ENCODE measurements around the gene LDLR. TPM values are rescaled to one million over a fixed set of nuclear protein-coding genes. Genes with fewer than 3 reads are reported as not detected.
"Not testable (repeated sequence)": the region's sequence is repeated elsewhere in the genome, so short reads cannot be mapped to it uniquely, and the experiment has no call there.

The LDLR gene
- total RNA-seq, 1 donor from 2014 or later, result 8.2 TPM

DNA sequence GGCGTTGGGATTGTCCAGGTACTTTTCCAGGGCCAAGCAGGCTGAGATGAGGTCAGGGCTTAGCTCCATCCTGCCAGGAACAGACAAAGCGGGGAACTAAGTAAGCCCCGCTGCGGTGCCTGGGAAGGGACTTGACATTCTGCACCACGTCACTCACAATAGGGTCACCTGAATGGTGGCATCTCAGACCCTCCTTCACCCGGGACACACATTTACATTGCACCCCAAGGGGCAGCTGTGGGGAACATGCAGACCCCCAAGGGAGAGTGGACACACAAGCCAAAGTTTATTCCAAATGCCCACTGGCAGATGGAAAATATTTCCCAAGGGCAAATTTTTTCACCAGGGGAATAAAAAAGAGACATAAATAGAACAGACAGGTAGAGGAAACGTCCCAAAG is 86.7 kb downstream of the LDLR start:
- Histone ChIP-seq H3K4me1 (peaks cover 26% of the 10 kb centered on the region), H3K36me3 (peaks cover 80% of the 10 kb centered on the region), H3K27ac (replicated peaks) (no peak overlapping the region), H3K27me3 (ENCODE audit: low read depth) (no peaks in the 10 kb centered on the region), H3K4me3 (no peak overlapping the region), H3K9me3 (replicated peaks) (no peaks in the 10 kb centered on the region)
- intact Hi-C loops (cut with micrococcal nuclease), result no loop called here
- TF ChIP-seq, protein P1, sequence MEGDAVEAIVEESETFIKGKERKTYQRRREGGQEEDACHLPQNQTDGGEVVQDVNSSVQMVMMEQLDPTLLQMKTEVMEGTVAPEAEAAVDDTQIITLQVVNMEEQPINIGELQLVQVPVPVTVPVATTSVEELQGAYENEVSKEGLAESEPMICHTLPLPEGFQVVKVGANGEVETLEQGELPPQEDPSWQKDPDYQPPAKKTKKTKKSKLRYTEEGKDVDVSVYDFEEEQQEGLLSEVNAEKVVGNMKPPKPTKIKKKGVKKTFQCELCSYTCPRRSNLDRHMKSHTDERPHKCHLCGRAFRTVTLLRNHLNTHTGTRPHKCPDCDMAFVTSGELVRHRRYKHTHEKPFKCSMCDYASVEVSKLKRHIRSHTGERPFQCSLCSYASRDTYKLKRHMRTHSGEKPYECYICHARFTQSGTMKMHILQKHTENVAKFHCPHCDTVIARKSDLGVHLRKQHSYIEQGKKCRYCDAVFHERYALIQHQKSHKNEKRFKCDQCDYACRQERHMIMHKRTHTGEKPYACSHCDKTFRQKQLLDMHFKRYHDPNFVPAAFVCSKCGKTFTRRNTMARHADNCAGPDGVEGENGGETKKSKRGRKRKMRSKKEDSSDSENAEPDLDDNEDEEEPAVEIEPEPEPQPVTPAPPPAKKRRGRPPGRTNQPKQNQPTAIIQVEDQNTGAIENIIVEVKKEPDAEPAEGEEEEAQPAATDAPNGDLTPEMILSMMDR (IDR thresholded peaks at IDR 0.05; ENCODE audit: borderline replicate concordance), result no peak
- no peak for DNase-seq

DNA sequence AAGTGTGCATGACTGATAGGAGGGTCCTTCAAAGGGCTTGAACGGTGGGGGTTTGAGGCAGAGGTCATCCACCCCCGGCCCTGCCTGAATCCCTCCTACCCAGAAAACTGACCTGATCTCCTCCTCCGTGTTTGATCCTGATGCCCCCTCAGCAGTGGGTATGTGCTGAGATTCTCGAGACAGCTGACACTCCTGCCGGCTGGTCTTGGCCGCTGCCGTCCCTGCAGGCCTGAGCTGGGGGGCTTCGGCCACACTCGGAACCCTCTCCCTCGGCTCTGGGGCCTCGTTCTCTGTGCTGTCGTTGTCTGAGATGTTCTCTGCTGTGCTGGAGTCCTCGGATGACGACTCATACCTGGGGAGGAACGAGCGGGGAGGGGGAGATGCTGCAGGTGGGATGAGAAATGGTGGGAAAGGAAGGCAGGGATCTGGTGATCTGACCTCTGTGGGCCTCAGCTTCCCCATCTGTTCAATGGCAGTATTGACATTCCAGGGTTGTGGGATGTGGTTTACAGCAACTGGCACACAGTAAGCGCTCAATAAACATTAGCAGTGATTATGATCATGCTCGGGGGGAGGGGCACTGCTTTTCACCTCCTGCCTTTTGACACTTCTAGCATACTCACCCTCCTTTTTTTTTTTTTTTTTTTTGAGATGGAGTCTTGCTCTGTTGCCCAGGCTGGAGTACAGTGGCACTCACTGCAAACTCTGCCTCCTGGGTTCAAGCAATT is 87.4 kb downstream of the LDLR start:
- Histone ChIP-seq H3K27ac (replicated peaks) (no peak overlapping the region), H3K9me3 (replicated peaks) (no peaks in the 10 kb centered on the region), H3K4me3 (no peak overlapping the region), H3K4me1 (peaks cover 26% of the 10 kb centered on the region), H3K36me3 (peaks cover 73% of the 10 kb centered on the region), H3K27me3 (ENCODE audit: low read depth) (no peaks in the 10 kb centered on the region)
- DNase-seq, result no peak
- TF ChIP-seq, protein P1 (IDR thresholded peaks at IDR 0.05; ENCODE audit: borderline replicate concordance), result no peak
- intact Hi-C loops (cut with micrococcal nuclease), result no loop called here

DNA sequence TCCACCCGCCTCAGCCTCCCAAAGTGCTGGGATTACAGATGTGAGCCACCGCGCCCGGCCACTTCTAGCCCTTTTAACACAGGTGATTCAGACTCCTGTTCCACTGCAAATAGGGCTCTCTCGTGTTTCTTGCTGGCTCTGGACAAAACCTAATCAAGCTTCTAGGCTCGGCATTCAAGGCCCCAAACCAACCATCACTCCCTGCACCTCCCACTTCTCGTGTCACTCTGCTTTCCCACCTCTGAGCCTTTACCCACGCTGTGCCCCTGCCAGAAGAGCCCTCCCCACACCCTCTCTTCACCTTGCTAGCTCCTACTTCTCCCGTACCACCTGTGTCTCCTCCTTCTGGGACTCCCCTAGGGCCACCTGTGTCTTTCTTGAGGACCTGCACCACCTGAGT is 88.3 kb downstream of the LDLR start:
- H3K4me1 ChIP-seq, result peaks cover 26% of the 10 kb centered on the region
- intact Hi-C loops (cut with micrococcal nuclease), result no loop called here
- H3K27ac ChIP-seq (replicated peaks), result peak overlapping the region; percentile 66
- H3K4me3 ChIP-seq, result no peak overlapping the region
- no peak for DNase-seq
- no peaks in the 10 kb centered on the region for H3K9me3 ChIP-seq (replicated peaks)
- no peaks in the 10 kb centered on the region for H3K27me3 ChIP-seq (ENCODE audit: low read depth)
- TF ChIP-seq, protein P1 (IDR thresholded peaks at IDR 0.05; ENCODE audit: borderline replicate concordance), result no peak
- peaks cover 72% of the 10 kb centered on the region for H3K36me3 ChIP-seq

DNA sequence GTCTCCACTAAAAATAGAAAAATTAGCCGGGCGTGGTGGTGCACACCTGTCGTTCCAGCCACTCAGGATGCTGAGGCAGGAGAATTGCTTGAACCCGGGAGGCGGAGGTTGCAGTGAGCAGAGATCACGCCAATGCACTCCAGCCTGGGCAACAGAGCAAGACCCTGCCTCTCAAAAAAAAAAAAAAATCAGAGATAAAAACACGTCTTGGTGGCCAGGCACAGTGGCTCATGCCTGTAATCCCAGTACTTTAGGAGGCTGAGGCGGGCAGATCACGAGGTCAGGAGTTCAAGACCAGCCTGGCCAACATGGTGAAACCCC is 89.8 kb downstream of the LDLR start:
- peaks cover 31% of the 10 kb centered on the region for H3K4me1 ChIP-seq
- H3K9me3 ChIP-seq (replicated peaks); H3K4me3 ChIP-seq; H3K27me3 ChIP-seq (ENCODE audit: low read depth); intact Hi-C loops (cut with micrococcal nuclease); DNase-seq: not testable (repeated sequence)
- peak overlapping the region; percentile 66 for H3K27ac ChIP-seq (replicated peaks)
- peaks cover 72% of the 10 kb centered on the region for H3K36me3 ChIP-seq

DNA sequence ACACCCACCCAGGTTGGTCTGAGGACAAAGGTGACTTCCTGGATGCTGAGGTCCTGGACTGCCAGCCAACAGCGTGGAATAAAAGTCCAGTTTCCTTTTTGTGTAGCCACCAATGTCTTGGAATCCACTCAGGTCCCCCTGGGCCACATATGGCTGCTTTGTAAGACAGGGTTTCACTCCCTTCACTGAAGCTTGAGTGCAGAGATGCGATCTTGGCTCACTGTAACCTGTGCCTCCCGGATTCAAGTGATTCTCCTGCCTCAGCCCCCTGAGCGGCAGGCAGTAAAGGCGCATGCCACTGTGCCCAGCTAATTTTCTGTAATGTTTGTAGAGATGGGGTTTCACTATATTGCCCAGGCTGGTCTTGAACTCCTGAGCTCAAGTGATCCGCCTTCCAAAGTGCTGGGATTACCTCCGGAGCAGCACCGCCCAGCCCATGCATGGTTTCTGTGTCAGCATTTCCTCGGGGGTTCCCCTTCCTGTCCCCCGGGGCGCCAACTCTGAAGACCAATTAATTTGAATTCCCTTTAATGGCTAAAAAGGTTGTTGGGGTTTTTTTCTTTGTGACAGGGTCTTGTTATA is 90.5 kb downstream of the LDLR start:
- DNase-seq, result no peak
- Histone ChIP-seq H3K27ac (replicated peaks) (peak overlapping the region; percentile 66), H3K27me3 (ENCODE audit: low read depth) (no peaks in the 10 kb centered on the region), H3K36me3 (peaks cover 72% of the 10 kb centered on the region), H3K4me1 (peaks cover 38% of the 10 kb centered on the region), H3K4me3 (peak overlapping the region; percentile 3), H3K9me3 (replicated peaks) (no peaks in the 10 kb centered on the region)
- intact Hi-C loops (cut with micrococcal nuclease), result no loop called here
- TF ChIP-seq, protein P1 (IDR thresholded peaks at IDR 0.05; ENCODE audit: borderline replicate concordance), result no peak

DNA sequence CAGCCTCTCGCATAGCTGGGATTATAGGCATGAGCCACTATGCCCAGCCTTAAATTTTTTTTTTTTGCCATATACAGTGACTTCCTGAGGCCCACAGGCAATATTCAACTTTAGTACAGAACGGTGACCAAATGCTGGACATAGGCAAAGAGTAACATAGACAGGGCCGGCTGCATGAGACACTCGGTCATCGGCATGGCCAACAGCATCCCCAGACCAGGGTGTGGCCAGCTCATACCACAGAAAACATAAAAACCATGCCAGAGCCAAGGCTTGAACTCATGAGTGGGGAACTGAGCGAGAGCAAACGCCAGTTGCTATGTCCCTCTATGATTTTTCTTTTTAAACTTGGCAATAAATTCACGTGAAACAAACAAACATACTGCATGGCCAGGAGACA is 91.1 kb downstream of the LDLR start:
- peaks cover 72% of the 10 kb centered on the region for H3K36me3 ChIP-seq
- peak overlapping the region; percentile 66 for H3K27ac ChIP-seq (replicated peaks)
- intact Hi-C loops (cut with micrococcal nuclease), result no loop called here
- H3K4me1 ChIP-seq, result peaks cover 44% of the 10 kb centered on the region
- no peak overlapping the region for H3K4me3 ChIP-seq
- no peaks in the 10 kb centered on the region for H3K9me3 ChIP-seq (replicated peaks)
- DNase-seq, result no peak
- TF ChIP-seq, protein P1 (IDR thresholded peaks at IDR 0.05; ENCODE audit: borderline replicate concordance), result no peak
- no peaks in the 10 kb centered on the region for H3K27me3 ChIP-seq (ENCODE audit: low read depth)

DNA sequence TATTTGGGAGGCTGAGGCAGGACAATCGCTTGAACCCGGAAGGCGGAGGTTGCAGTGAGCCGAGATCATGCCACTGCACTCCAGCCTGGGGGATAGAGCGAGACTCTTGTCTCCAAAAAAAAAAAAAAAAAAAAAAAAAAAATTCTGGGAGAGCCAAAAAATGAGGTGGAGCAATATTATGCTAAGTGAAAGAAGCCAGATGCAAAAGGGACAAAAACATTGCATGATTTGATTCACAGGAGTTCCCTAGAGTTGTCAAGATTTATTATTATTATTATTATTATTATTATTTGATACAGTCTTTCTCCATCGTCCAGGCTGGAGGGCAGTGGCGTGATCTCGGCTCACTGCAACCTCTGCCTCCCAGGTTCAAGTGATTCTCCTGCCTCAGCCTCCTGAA is 91.7 kb downstream of the LDLR start:
- H3K36me3 ChIP-seq, result peaks cover 72% of the 10 kb centered on the region
- peak overlapping the region; percentile 66 for H3K27ac ChIP-seq (replicated peaks)
- peaks cover 50% of the 10 kb centered on the region for H3K4me1 ChIP-seq
- H3K4me3 ChIP-seq; intact Hi-C loops (cut with micrococcal nuclease); DNase-seq; H3K9me3 ChIP-seq (replicated peaks); H3K27me3 ChIP-seq (ENCODE audit: low read depth): not testable (repeated sequence)

All from left ventricle myocardium inferior (tissue), 1 donor.